Endothelial cell of umbilical vein (primary cell): ENCODE results near the gene FOXD2. TPM values are rescaled to one million over a fixed set of nuclear protein-coding genes. Genes with fewer than 3 reads are reported as not detected.
A peak's percentile ranks its signal among the peaks of the same experiment; 100 is the strongest.

Experiments used
- BruUV-seq: library from RNA; stranded (reverse); fragments of 400-500 nt; replicated peaks from 2 replicates; lab custom pipeline; 2021; lab: Mats Ljungman, UMichigan
- CTCF ChIA-PET: fragments of 300-600, 350-600 bp; sonication (Branson Sonifier 250); formaldehyde crosslinking; loops from one replicate; lab custom pipeline; 2021; ENCODE audit warnings: antibody characterized with exemption, inconsistent platforms; lab: Charles Lee
- POLR2A ChIA-PET: fragments of 300-600, 350-600 bp; sonication (Branson Sonifier 250); formaldehyde crosslinking; loops from one replicate; lab custom pipeline; 2021; ENCODE audit warnings: antibody characterized with exemption, inconsistent platforms; lab: Charles Lee
- DNase-seq: peaks from one replicate; pipeline ENCODE4 v3.0.0-alpha.2; 2011; ENCODE audit warnings: low read depth, low spot score
- FAIRE-seq: peaks from 2 replicates; lab custom pipeline; 2011; peaks lifted over from hg19 to GRCh38; lab: Jason Lieb, UNC
- H2AFZ ChIP-seq: 2 replicates; pipeline ENCODE4 v1.6.0; 2012; ENCODE audit warnings: low read depth, low read length, control low read depth, inconsistent platforms
- H3K27ac ChIP-seq: 2 replicates; pipeline ENCODE4 v1.5.1; 2011; ENCODE audit warnings: low read depth, mild to moderate bottlenecking, control low read depth, low read length, moderate library complexity; ENCODE audit not compliant: insufficient read depth
- H3K27me3 ChIP-seq, 2 experiments: 2 replicates each; pipeline versions ENCODE4 v1.6.0 to v1.6.1; 2011; ENCODE audit warnings: low read length in 2 of 2, mixed read lengths in 1 of 2; ENCODE audit not compliant: control insufficient read depth in 2 of 2, insufficient read depth in 2 of 2
- H3K36me3 ChIP-seq, 2 experiments: 2 replicates in 1 of 2; 3 replicates in 1 of 2; pipeline ENCODE4 v1.5.1; 2011; ENCODE audit warnings: low read length in 2 of 2, mild to moderate bottlenecking in 1 of 2, moderate library complexity in 1 of 2; ENCODE audit not compliant: control insufficient read depth in 2 of 2, insufficient read depth in 2 of 2; ENCODE audit errors: extremely low read depth in 1 of 2
- H3K4me1 ChIP-seq: 3 replicates; pipeline ENCODE4 v1.5.1; 2011; ENCODE audit warnings: mild to moderate bottlenecking, low read length; ENCODE audit not compliant: control insufficient read depth, insufficient read depth; ENCODE audit errors: extremely low read depth
- H3K4me2 ChIP-seq: 2 replicates; pipeline ENCODE4 v1.6.1; 2011; ENCODE audit warnings: low read length, control low read depth, mixed read lengths; ENCODE audit not compliant: insufficient read depth
- H3K4me3 ChIP-seq, 3 experiments: fragments of 200-600 bp in 1 of 3; sonication (generic), shearing (Covaris generic) in 1 of 3; replicated peaks in 1 of 3; 2 replicates each; pipeline ENCODE4 v1.5.1; 2011 to 2016; ENCODE audit warnings: control low read depth in 3 of 3, low read length in 3 of 3, mild to moderate bottlenecking in 2 of 3, inconsistent platforms in 1 of 3, low read depth in 1 of 3, moderate library complexity in 1 of 3; ENCODE audit not compliant: insufficient read depth in 1 of 3
- H3K79me2 ChIP-seq: 2 replicates; pipeline ENCODE4 v1.6.0; 2012; ENCODE audit warnings: low read length, inconsistent platforms; ENCODE audit not compliant: control insufficient read depth, insufficient read depth
- H3K9ac ChIP-seq: replicated peaks from 2 replicates; pipeline ENCODE3; 2011; ENCODE audit warnings: low read length, control low read depth; ENCODE audit not compliant: insufficient read depth; ENCODE audit errors: extremely low read depth
- H3K9me1 ChIP-seq: replicated peaks from 3 replicates; pipeline ENCODE4 v1.6.0; 2011; ENCODE audit warnings: mild to moderate bottlenecking, low read length; ENCODE audit not compliant: control insufficient read depth, insufficient read depth; ENCODE audit errors: extremely low read depth
- H3K9me3 ChIP-seq: replicated peaks from 2 replicates; pipeline ENCODE4 v1.5.1; 2012; ENCODE audit warnings: low read length, inconsistent platforms; ENCODE audit not compliant: control insufficient read depth, insufficient read depth
- H4K20me1 ChIP-seq: replicated peaks from 2 replicates; pipeline ENCODE3; 2011; ENCODE audit warnings: mild to moderate bottlenecking, low read length; ENCODE audit not compliant: control insufficient read depth, insufficient read depth; ENCODE audit errors: extremely low read depth
- CTCF ChIP-seq, 2 donors: IDR thresholded peaks; 1 replicate in 1 of 2; 2 replicates in 1 of 2; pipeline ENCODE4 v1.5.1; 2011; ENCODE audit warnings: low read length in 2 of 2, mild to moderate bottlenecking in 2 of 2, moderate library complexity in 2 of 2, control low read depth in 1 of 2, inconsistent platforms in 1 of 2, low read depth in 1 of 2; ENCODE audit not compliant: insufficient read depth in 1 of 2; ENCODE audit errors: extremely low read depth in 1 of 2
- EZH2 ChIP-seq: IDR thresholded peaks from 2 replicates; pipeline ENCODE4 v1.6.1; 2012; ENCODE audit warnings: borderline replicate concordance, low read depth, mild to moderate bottlenecking, moderate library complexity, low read length, inconsistent platforms; ENCODE audit not compliant: severe bottlenecking
- FOS ChIP-seq: IDR thresholded peaks from 2 replicates; pipeline ENCODE4 v1.6.1; 2011; ENCODE audit warnings: mild to moderate bottlenecking, low read length, moderate library complexity, borderline replicate concordance; ENCODE audit not compliant: insufficient read depth
- GATA2 ChIP-seq: IDR thresholded peaks from 2 replicates; pipeline ENCODE4 v1.7.0; 2011; ENCODE audit warnings: low read depth, mild to moderate bottlenecking, moderate library complexity, mixed read lengths, low read length; ENCODE audit not compliant: insufficient read length, insufficient read depth
- JUN ChIP-seq: IDR thresholded peaks from 2 replicates; pipeline ENCODE4 v1.6.1; 2011; ENCODE audit warnings: borderline replicate concordance, low read depth; ENCODE audit not compliant: insufficient read length, insufficient read depth
- MAX ChIP-seq: IDR thresholded peaks from 2 replicates; pipeline ENCODE4 v1.6.1; 2011; ENCODE audit not compliant: insufficient read depth, insufficient read length
- MYC ChIP-seq: IDR thresholded peaks from one replicate; pipeline ENCODE4 v1.6.1; 2011; ENCODE audit warnings: mild to moderate bottlenecking, low read depth, low read length
- POLR2A ChIP-seq: IDR thresholded peaks from 2 replicates; pipeline ENCODE4 v1.6.1; 2012; ENCODE audit warnings: low read depth, mild to moderate bottlenecking, control low read depth, low read length
- POLR2AphosphoS5 ChIP-seq: IDR thresholded peaks from 2 replicates; pipeline ENCODE4 v1.6.1; 2012; ENCODE audit warnings: low read depth, mild to moderate bottlenecking, control low read depth, low read length, moderate library complexity; ENCODE audit not compliant: insufficient read depth
- dilution Hi-C: fragments of 300-500 bp; cut with MboI; formaldehyde crosslinking; loops from one replicate; pipeline ENCODE4 v1.15.0; 2019; ENCODE audit warnings: low sequenced_read_pairs; ENCODE audit not compliant: extremely low pct_ligation_motif_present
- intact Hi-C: fragments of 100-400 bp; cut with micrococcal nuclease; formaldehyde crosslinking; loops from one replicate; pipeline ENCODE4 v1.10.0; 2022
- polyA plus RNA-seq, 4 experiments: library from polyadenylated mRNA; depleted of rRNA in 3 of 4; stranded (reverse) in 3 of 4; unstranded in 1 of 4; fragments of >200 nt; gene quantifications; 2 replicates each; pipeline versions ENCODE4 v1.2.1 to v1.2.3, GENCODE V29; 2011 to 2012; ENCODE audit warnings: missing spikeins in 1 of 4
- total RNA-seq: library from RNA; stranded (reverse); gene quantifications from 2 replicates; pipeline ENCODE4 v1.2.3, GENCODE V29; 2021

FOXD2 gene
- total and polyA plus RNA-seq, 2 donors (not counting 3 experiments of a cell fraction or from before 2014, with no cell fraction given): 0.01 to 0.09 TPM

GRCh38 chr1:47412437-47412836 is 25.4 kb upstream of the FOXD2 start:
- Histone ChIP-seq H3K4me3 (no peak overlapping the region), H3K27ac (no peak overlapping the region), H3K4me1 (no peaks in the 10 kb centered on the region), H3K9me1 (no peaks in the 10 kb centered on the region), H3K27me3 (peaks cover 29 to 32% of the 10 kb centered on the region in 2 experiments), H3K79me2 (no peaks in the 10 kb centered on the region), H2AFZ (no peak overlapping the region), H3K9me3 (no peaks in the 10 kb centered on the region), H3K4me2 (no peak overlapping the region), H3K9ac (no peak overlapping the region), H3K36me3 (no peaks in the 10 kb centered on the region), H4K20me1 (no peaks in the 10 kb centered on the region)
- BruUV-seq: no TSS peak
- dilution Hi-C loops (no loop called here), intact Hi-C loops (no loop called here)
- ChIA-PET CTCF (interaction anchor here (0.6 to 2.8 kb wide), 5 partner anchors 20 to 313 kb away, joined by 3 to 11 read pairs (median 6); partner anchors contain the start of gene FOXD2), POLR2A (no interaction called here)
- TF ChIP-seq JUN (no peak), MAX (no peak)
- FAIRE-seq (no peak), DNase-seq (no peak)

- dilution Hi-C loops: no loop called here
- CTCF ChIA-PET: no interaction called here
- H2AFZ ChIP-seq: peak within 1 kb of the TSS; percentile 77
- H3K27me3 ChIP-seq: peaks cover 38 to 51% of the 10 kb centered on the region in 2 experiments
- no TSS peak for BruUV-seq
- H3K36me3 ChIP-seq: no peaks in the 10 kb centered on the region
- H3K9me1 ChIP-seq: no peaks in the 10 kb centered on the region
- no peak for DNase-seq
- no peak within 1 kb of the TSS for H3K4me2 ChIP-seq
- no peak for FAIRE-seq
- H3K27ac ChIP-seq: no peak within 1 kb of the TSS
- H3K4me1 ChIP-seq: no peaks in the 10 kb centered on the region
- H3K9me3 ChIP-seq: no peaks in the 10 kb centered on the region
- H3K4me3 ChIP-seq: no peak within 1 kb of the TSS
- intact Hi-C loops: no loop called here
- H3K79me2 ChIP-seq: no peaks in the 10 kb centered on the region
- TF ChIP-seq CTCF (IDR thresholded peaks at IDR 0.05; ENCODE audit: extremely low read depth in 1 of 2, insufficient read depth in 1 of 2, low read depth in 1 of 2, low read length in 2 of 2) (no peak), MAX (no peak), POLR2AphosphoS5 (no peak), MYC (no peak), POLR2A (no peak), GATA2 (no peak), EZH2 (no peak), FOS (no peak), JUN (no peak)
- H4K20me1 ChIP-seq: no peaks in the 10 kb centered on the region
- H3K9ac ChIP-seq: no peak within 1 kb of the TSS
- POLR2A ChIA-PET: no interaction called here
These were observed 22.0 kb upstream of the FOXD2 start, which contains the start of gene FOXE3 for GRCh38 chr1:47415728-47416318. FOXE3 (plus strand) TSS chr1:47416285; CDS start chr1:47416316, 31 bp downstream.
